Uterus (tissue), 4 donors: ENCODE data around the gene RRP8. TPM values are rescaled to one million over a fixed set of nuclear protein-coding genes. Genes with fewer than 3 reads are reported as not detected.
A peak's percentile ranks its signal among the peaks of the same experiment; 100 is the strongest.

Experiments used
- DNase-seq, 2 donors: peaks; one replicate each; pipeline ENCODE4 v3.0.0-alpha.2; 2019 to 2020
- H3K27ac ChIP-seq, 2 donors: fragments of 200-600 bp; sonication (generic); 1 replicate in 1 of 2; 2 replicates in 1 of 2; pipeline ENCODE4 v1.5.1; 2016 to 2018
- H3K27me3 ChIP-seq, 2 donors: fragments of 200-600 bp; sonication (generic); one replicate each; pipeline ENCODE4 v1.5.1; 2018 to 2019; ENCODE audit warnings: control low read depth in 1 of 2
- H3K36me3 ChIP-seq, 2 donors: fragments of 200-600 bp; sonication (generic); one replicate each; pipeline ENCODE4 v1.5.1; 2019; ENCODE audit warnings: control low read depth in 1 of 2
- H3K4me1 ChIP-seq, 2 donors: fragments of 200-600 bp; sonication (generic); one replicate each; pipeline ENCODE4 v1.5.1; 2018 to 2019; ENCODE audit warnings: control low read depth in 1 of 2
- H3K4me3 ChIP-seq, 2 donors: fragments of 200-600 bp; sonication (generic); 1 replicate in 1 of 2; 2 replicates in 1 of 2; pipeline ENCODE4 v1.5.1; 2018 to 2019; ENCODE audit warnings: mild to moderate bottlenecking in 1 of 2
- H3K9me3 ChIP-seq, 2 donors: fragments of 200-600 bp; sonication (generic); one replicate each; pipeline ENCODE4 v1.5.1; 2019; ENCODE audit warnings: control low read depth in 1 of 2
- POLR2A ChIP-seq, 2 donors: fragments of 450-650 bp; IDR thresholded peaks; one replicate each; pipeline ENCODE4 v1.6.1; 2016; ENCODE audit warnings: antibody characterized with exemption in 2 of 2, mild to moderate bottlenecking in 1 of 2, moderate library complexity in 1 of 2
- intact Hi-C: fragments of 100-400 bp; cut with DNase I; formaldehyde crosslinking; loops from one replicate; pipeline ENCODE4 v1.15.1; 2023; ENCODE audit warnings: low total_unique reads
- total RNA-seq, 4 donors: library from RNA; depleted of rRNA in 3 of 4; stranded (reverse); fragments of >200 nt in 3 of 4; gene quantifications; one replicate each; pipeline versions ENCODE4 v1.1.0 to v1.2.4, GENCODE V29; 2014 to 2023
- TF ChIP-seq, protein P1 (sequence below), 4 experiments: fragments of 200-600 bp in 2 of 4; fragments of 450-650 bp in 2 of 4; sonication (generic) in 2 of 4; IDR thresholded peaks; one replicate each; pipeline ENCODE4 v1.5.1; 2016 to 2019; ENCODE audit warnings: antibody characterized with exemption in 4 of 4, mild to moderate bottlenecking in 2 of 4, moderate library complexity in 1 of 4
- donor health status: DM: yes; HTN: yes; CAD: no.

The RRP8 gene
- total RNA-seq, 4 donors from 2014 or later = 12.6 to 41.2 (median 26.9) TPM

DNA sequence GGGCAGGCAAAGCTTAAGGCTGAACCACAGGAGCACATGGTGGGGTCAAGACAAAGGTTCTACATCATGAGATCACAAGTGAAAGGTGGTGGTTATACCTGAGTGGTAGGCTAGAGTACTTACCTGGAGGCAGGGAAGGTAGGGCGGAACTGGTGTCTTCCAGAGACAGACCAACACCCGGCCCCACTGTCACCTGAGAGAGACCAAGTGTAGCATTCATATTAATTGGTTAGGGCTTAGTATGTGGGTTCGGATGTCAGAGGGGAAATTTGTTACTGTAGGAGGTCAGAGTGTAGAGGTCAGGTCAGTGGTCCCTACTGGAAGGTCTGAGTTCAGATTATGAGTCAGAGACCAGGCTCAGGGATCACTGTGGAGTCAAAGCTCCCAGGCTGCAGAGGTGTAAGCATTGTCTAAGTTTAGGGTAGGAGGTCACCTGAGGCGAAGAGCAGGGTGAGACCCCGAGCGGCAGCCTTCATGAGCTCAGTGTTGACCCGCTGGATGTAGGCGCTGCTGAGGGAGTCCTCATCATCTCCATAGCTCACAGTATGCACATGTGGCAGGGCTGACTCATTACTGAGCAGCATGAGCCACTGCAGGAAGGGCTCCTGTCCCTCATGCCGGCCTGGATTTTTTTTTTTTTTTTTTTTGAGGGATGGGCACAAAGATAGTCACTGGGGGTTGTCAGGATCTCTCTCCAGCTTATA is 12.6 kb upstream of the RRP8 start:
- peak in 1 of 2 donors; percentile 14 for DNase-seq
- TF ChIP-seq, protein P1, sequence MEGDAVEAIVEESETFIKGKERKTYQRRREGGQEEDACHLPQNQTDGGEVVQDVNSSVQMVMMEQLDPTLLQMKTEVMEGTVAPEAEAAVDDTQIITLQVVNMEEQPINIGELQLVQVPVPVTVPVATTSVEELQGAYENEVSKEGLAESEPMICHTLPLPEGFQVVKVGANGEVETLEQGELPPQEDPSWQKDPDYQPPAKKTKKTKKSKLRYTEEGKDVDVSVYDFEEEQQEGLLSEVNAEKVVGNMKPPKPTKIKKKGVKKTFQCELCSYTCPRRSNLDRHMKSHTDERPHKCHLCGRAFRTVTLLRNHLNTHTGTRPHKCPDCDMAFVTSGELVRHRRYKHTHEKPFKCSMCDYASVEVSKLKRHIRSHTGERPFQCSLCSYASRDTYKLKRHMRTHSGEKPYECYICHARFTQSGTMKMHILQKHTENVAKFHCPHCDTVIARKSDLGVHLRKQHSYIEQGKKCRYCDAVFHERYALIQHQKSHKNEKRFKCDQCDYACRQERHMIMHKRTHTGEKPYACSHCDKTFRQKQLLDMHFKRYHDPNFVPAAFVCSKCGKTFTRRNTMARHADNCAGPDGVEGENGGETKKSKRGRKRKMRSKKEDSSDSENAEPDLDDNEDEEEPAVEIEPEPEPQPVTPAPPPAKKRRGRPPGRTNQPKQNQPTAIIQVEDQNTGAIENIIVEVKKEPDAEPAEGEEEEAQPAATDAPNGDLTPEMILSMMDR (IDR thresholded peaks at IDR 0.05) = no peak
- TF ChIP-seq POLR2A (IDR thresholded peaks at IDR 0.05) = no peak
- Histone ChIP-seq H3K4me3 (no peak overlapping the region), H3K27ac (no peak overlapping the region), H3K36me3 (no peaks in the 10 kb centered on the region), H3K4me1 (peaks cover 0 to 26% of the 10 kb centered on the region in 2 donors), H3K9me3 (no peaks in the 10 kb centered on the region), H3K27me3 (no peaks in the 10 kb centered on the region)
- intact Hi-C loops = loop anchor here (10.0 kb wide), 1 partner anchor 69 kb away; the partner anchor contains the start of gene MRPL17

DNA sequence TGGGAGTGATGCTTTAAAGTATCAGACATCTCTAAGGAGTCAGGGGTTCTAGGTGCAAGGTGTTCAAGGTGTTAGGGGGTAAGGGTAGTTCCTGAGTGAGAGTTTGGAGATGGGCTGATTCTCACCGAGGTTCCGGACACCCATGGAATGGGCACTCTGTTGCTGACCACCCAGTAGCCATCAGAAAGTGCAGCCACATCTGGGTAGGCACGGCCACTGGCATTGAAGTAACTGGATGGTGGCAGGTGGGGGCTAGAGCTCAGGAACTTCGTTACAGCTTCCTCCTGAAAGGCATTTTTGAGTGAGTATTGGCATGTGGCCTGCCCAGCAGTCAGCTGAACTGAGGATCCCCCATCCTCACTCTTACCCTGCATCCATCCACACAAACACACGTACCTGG is 11.6 kb upstream of the RRP8 start:
- intact Hi-C loops = loop anchor here (10.0 kb wide), 1 partner anchor 70 kb away; the partner anchor contains the start of gene MRPL17
- peaks cover 0 to 30% of the 10 kb centered on the region in 2 donors for H3K4me1 ChIP-seq

DNA sequence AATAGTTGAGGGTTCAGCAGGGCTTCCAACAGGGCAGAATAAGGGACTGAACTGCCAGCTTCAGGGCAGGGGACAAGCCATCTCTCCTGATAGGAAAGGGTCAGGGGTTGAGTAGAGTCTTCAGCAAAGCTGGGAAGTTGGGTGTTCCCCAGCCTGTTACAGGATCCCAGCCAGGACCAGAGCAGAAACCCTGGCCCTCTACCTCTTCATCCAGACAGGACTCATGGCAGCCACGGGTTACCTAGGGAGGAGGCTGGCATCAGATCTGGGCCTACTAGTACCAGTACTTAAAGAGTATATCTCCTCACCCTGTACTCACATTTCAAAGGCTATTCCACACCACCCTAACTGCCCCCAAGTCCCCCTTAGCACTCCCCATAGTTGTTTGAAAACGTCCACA is 11.0 kb upstream of the RRP8 start:
- Histone ChIP-seq H3K4me3 (no peak overlapping the region), H3K36me3 (no peaks in the 10 kb centered on the region), H3K4me1 (peaks cover 0 to 25% of the 10 kb centered on the region in 2 donors), H3K9me3 (no peaks in the 10 kb centered on the region), H3K27ac (no peak overlapping the region), H3K27me3 (no peaks in the 10 kb centered on the region)
- peak in 1 of 2 donors; percentile 12 for DNase-seq
- intact Hi-C loops = loop anchor here (10.0 kb wide), 1 partner anchor 70 kb away; the partner anchor contains the start of gene MRPL17
- TF ChIP-seq, protein P1 (IDR thresholded peaks at IDR 0.05) = no peak
- no peak for TF ChIP-seq POLR2A (IDR thresholded peaks at IDR 0.05)

More for the DNA sequence above, 11.6 kb upstream of the RRP8 start:
- Histone ChIP-seq H3K27me3 (no peaks in the 10 kb centered on the region), H3K27ac (peak overlapping the region in 1 of 2 donors; percentile 29), H3K36me3 (no peaks in the 10 kb centered on the region), H3K9me3 (no peaks in the 10 kb centered on the region), H3K4me3 (no peak overlapping the region)
- DNase-seq = peak in 1 of 2 donors; percentile 12
- TF ChIP-seq, protein P1 (IDR thresholded peaks at IDR 0.05) = no peak
- no peak for TF ChIP-seq POLR2A (IDR thresholded peaks at IDR 0.05)

DNA sequence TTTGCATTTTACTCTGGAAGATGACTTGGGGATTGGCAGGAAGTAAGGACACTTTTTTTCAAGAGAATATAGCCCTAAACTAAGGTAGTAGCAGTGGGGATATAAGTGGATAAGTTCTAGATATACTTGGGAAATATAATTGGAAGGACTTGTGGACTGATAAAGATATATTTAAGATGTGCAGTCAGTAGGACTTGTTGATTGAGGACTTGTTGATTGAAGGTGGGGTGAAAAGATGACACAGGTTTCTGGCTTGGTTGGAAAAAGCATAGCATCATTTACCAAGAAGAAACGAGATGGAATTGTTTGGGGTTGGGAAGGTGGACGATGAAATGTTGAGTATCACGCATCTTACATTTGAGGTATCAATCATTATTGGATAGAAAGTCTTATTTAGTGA is 10.1 kb upstream of the RRP8 start:
- no peak overlapping the region for H3K4me3 ChIP-seq
- no peaks in the 10 kb centered on the region for H3K27me3 ChIP-seq
- intact Hi-C loops = loop anchor here (10.0 kb wide), 1 partner anchor 71 kb away; the partner anchor contains the start of gene MRPL17
- H3K27ac ChIP-seq = peak overlapping the region; percentile 99
- H3K9me3 ChIP-seq = no peaks in the 10 kb centered on the region
- DNase-seq = no peak
- H3K36me3 ChIP-seq = no peaks in the 10 kb centered on the region
- H3K4me1 ChIP-seq = peaks cover under 1 to 25% of the 10 kb centered on the region in 2 donors
- TF ChIP-seq POLR2A (IDR thresholded peaks at IDR 0.05) = no peak
- TF ChIP-seq, protein P1 (IDR thresholded peaks at IDR 0.05) = no peak
